Measurements from ENCODE around the gene KRTAP10-1. TPM values are rescaled to one million over a fixed set of nuclear protein-coding genes. Genes with fewer than 3 reads are reported as not detected.

Gene KRTAP10-1
- total and polyA plus RNA-seq, 2 of the 13 experiments (the other 11 are each of a cell fraction or from before 2014, with no cell fraction given), result not detected

DNA sequence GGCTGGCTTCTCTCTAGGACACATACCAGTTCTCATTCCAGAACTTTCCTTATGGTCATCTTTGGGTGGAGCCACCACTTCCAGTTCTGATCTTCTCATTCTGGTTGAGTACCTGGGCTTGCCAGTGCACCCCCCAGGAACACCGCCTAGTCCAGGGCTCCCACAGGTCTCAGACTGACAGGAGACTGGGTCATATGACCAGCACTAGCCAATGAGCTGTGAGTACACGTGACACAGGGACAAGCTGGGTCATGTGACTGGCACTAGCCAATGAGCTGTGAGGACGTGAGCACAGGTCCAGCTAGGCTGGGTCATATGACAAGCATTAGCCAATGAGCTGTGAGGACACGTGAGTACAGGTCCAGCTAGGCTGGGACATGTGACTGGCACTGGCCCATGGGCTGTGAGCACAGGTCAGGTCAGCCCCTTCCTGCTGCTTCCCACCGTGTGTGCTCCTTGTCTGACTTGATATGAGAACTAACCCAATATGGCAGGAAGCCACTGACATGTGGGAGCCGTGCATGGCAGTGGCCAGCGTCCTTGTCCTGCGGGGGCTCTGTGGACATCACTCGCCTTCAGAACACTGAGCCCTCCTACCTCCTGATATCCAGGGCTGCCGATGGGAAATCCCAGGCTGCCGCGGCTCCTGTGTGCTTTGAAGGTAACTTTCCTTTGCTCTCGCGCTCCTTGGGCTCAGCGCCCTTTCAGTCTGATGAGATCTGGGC is 22.7 kb downstream of the KRTAP10-1 start (continued):
- TF ChIP-seq, protein P1, sequence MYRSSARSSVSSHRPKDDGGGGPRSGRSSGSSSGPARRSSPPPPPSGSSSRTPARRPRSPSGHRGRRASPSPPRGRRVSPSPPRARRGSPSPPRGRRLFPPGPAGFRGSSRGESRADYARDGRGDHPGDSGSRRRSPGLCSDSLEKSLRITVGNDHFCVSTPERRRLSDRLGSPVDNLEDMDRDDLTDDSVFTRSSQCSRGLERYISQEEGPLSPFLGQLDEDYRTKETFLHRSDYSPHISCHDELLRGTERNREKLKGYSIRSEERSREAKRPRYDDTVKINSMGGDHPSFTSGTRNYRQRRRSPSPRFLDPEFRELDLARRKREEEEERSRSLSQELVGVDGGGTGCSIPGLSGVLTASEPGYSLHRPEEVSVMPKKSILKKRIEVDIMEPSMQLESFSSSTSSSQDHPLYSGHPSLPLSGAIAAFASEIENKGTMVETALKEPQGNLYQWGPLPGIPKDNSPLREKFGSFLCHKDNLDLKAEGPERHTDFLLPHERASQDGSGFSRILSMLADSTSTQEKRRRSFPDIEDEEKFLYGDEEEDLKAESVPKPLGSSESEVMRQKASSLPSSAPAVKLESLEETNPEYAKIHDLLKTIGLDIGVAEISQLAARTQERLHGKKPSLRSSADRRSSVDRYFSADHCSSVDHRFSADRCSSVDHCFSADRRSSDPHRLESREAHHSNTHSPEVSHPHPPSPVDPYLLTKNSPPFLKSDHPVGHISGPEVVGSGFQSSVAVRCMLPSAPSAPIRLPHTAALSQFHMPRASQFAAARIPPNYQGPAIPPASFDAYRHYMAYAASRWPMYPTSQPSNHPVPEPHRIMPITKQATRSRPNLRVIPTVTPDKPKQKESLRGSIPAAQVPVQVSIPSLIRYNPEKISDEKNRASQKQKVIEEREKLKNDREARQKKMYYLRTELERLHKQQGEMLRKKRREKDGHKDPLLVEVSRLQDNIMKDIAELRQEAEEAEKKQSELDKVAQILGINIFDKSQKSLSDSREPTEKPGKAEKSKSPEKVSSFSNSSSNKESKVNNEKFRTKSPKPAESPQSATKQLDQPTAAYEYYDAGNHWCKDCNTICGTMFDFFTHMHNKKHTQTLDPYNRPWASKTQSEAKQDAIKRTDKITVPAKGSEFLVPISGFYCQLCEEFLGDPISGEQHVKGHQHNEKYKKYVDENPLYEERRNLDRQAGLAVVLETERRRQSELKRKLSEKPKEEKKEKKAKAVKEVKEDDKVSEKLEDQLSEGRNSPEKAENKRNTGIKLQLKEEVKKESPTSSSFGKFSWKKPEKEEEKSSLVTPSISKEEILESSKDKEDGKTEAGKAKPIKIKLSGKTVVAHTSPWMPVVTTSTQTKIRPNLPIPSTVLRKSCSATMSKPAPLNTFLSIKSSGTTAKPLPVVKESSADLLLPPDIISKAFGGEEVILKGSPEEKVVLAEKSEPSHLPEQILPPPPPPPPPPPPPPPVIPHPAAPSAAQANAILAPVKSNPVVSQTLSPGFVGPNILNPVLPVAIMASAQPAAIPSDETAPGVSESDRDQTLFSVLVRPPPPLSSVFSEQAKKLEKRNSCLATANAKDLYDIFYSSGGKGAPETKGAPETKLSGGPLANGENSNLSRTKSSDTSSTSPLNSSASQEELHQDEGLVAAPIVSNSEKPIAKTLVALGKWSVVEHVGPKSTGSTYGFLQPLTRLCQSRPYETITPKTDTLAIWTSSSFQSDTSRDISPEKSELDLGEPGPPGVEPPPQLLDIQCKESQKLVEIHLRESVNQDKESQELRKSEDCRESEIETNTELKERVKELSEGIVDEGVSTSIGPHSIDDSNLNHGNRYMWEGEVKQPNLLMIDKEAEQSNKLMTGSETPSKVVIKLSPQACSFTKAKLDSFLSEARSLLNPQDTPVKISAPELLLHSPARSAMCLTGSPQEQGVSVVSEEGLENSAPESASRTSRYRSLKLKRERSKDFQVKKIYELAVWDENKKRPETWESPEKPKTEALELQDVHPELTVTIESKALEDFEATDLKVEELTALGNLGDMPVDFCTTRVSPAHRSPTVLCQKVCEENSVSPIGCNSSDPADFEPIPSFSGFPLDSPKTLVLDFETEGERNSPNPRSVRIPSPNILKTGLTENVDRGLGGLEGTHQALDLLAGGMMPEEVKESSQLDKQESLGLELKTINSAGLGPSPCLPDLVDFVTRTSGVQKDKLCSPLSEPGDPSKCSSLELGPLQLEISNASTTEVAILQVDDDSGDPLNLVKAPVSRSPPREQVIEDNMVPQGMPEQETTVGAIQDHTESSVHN (CRISPR knock-in tag; IDR thresholded peaks at IDR 0.05), result 0 out of 2 replicates have a peak, but pooled peaks have one; percentile 61
- TF ChIP-seq KDM2A (CRISPR knock-in tag; IDR thresholded peaks at IDR 0.05; ENCODE audit: borderline replicate concordance, low read depth) (peak; percentile 78), BCL3 (CRISPR knock-in tag; IDR thresholded peaks at IDR 0.05) (0 out of 2 replicates have a peak, but pooled peaks have one; percentile 29), NONO (IDR thresholded peaks at IDR 0.05) (no peak), NONO (CRISPR knock-in tag; conservative IDR thresholded peaks at IDR 0.05) (peak; percentile 77), ZNF652 (CRISPR knock-in tag; IDR thresholded peaks at IDR 0.05; ENCODE audit: borderline replicate concordance, low read depth) (no peak), ZNF740 (CRISPR knock-in tag; IDR thresholded peaks at IDR 0.05) (peak; percentile 85), ZMYM4 (CRISPR knock-in tag; IDR thresholded peaks at IDR 0.05) (peak; percentile 91), TFAP4 (IDR thresholded peaks at IDR 0.05; ENCODE audit: borderline replicate concordance, low read depth) (no peak), NFKB2 (CRISPR knock-in tag; IDR thresholded peaks at IDR 0.05; ENCODE audit: borderline replicate concordance) (peak; percentile 26; the same call in 1 of the 2 replicates), PHB2 (IDR thresholded peaks at IDR 0.05; ENCODE audit: partially characterized antibody) (no peak), ZNF468 (CRISPR knock-in tag; IDR thresholded peaks at IDR 0.05) (no peak), NFIB (CRISPR knock-in tag; IDR thresholded peaks at IDR 0.05; ENCODE audit: borderline replicate concordance) (no peak)
- TF ChIP-seq, protein P2, sequence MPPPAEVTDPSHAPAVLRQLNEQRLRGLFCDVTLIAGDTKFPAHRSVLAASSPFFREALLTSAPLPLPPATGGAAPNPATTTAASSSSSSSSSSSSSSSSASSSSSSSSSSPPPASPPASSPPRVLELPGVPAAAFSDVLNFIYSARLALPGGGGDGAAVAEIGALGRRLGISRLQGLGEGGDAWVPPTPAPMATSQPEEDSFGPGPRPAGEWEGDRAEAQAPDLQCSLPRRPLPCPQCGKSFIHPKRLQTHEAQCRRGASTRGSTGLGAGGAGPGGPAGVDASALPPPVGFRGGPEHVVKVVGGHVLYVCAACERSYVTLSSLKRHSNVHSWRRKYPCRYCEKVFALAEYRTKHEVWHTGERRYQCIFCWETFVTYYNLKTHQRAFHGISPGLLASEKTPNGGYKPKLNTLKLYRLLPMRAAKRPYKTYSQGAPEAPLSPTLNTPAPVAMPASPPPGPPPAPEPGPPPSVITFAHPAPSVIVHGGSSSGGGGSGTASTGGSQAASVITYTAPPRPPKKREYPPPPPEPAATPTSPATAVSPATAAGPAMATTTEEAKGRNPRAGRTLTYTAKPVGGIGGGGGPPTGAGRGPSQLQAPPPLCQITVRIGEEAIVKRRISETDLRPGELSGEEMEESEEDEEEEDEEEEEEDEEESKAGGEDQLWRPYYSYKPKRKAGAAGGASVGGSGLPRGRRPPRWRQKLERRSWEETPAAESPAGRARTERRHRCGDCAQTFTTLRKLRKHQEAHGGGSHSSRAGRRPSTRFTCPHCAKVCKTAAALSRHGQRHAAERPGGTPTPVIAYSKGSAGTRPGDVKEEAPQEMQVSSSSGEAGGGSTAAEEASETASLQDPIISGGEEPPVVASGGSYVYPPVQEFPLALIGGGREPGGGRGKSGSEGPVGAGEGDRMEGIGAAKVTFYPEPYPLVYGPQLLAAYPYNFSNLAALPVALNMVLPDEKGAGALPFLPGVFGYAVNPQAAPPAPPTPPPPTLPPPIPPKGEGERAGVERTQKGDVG (CRISPR knock-in tag; IDR thresholded peaks at IDR 0.05; ENCODE audit: borderline replicate concordance), result 0 out of 2 replicates have a peak, but pooled peaks have one; percentile 56

Data from HepG2 (cell line).